Keratinocyte (primary cell): Measurements from ENCODE around the gene FBXW10B. TPM values are rescaled to one million over a fixed set of nuclear protein-coding genes. Genes with fewer than 3 reads are reported as not detected.

Source experiments
- DNase-seq: peaks from one replicate; pipeline ENCODE4 v3.0.0-alpha.2; 2011; ENCODE audit warnings: low read depth, missing footprints, low spot score
- FAIRE-seq: peaks from 2 replicates; lab custom pipeline; 2011; peaks lifted over from hg19 to GRCh38; lab: Jason Lieb, UNC
- H2AFZ ChIP-seq: 2 replicates; pipeline ENCODE4 v1.6.0; 2012; ENCODE audit warnings: low read length, control low read depth, inconsistent platforms; ENCODE audit not compliant: control insufficient read depth
- H3K27ac ChIP-seq: 2 replicates; pipeline ENCODE4 v1.5.1; 2011; ENCODE audit warnings: low read length; ENCODE audit not compliant: control insufficient read depth, insufficient read depth
- H3K27me3 ChIP-seq: 3 replicates; pipeline ENCODE4 v1.6.0; 2011; ENCODE audit warnings: low read length; ENCODE audit not compliant: control insufficient read depth, insufficient read depth; ENCODE audit errors: extremely low read depth
- H3K36me3 ChIP-seq, 2 experiments: 2 replicates in 1 of 2; 3 replicates in 1 of 2; pipeline ENCODE4 v1.5.1; 2011; ENCODE audit warnings: low read length in 2 of 2, mild to moderate bottlenecking in 1 of 2; ENCODE audit not compliant: control insufficient read depth in 2 of 2, insufficient read depth in 2 of 2; ENCODE audit errors: extremely low read depth in 1 of 2
- H3K4me1 ChIP-seq: 3 replicates; pipeline ENCODE4 v1.5.1; 2011; ENCODE audit warnings: low read length; ENCODE audit not compliant: control insufficient read depth, insufficient read depth; ENCODE audit errors: extremely low read depth
- H3K4me2 ChIP-seq: 3 replicates; pipeline ENCODE4 v1.6.0; 2011; ENCODE audit warnings: low read depth, low read length; ENCODE audit not compliant: control insufficient read depth, insufficient read depth; ENCODE audit errors: extremely low read depth
- H3K4me3 ChIP-seq, 3 experiments: fragments of 200-600 bp in 1 of 3; sonication (generic) in 1 of 3; 2 replicates in 2 of 3; 3 replicates in 1 of 3; pipeline ENCODE4 v1.5.1; 2011 to 2016; ENCODE audit warnings: low read length in 3 of 3, mild to moderate bottlenecking in 3 of 3, control low read depth in 2 of 3, inconsistent platforms in 1 of 3, low read depth in 1 of 3, mixed read lengths in 1 of 3, mixed run types in 1 of 3, moderate library complexity in 1 of 3; ENCODE audit not compliant: control insufficient read depth in 2 of 3, insufficient read depth in 2 of 3; ENCODE audit errors: extremely low read depth in 1 of 3
- H3K79me2 ChIP-seq: 2 replicates; pipeline ENCODE4 v1.6.0; 2012; ENCODE audit warnings: low read length; ENCODE audit not compliant: control insufficient read depth, insufficient read depth
- H3K9ac ChIP-seq: 3 replicates; pipeline ENCODE4 v1.6.0; 2011; ENCODE audit warnings: low read length; ENCODE audit not compliant: control insufficient read depth, insufficient read depth; ENCODE audit errors: extremely low read depth
- H3K9me1 ChIP-seq: 3 replicates; pipeline ENCODE4 v1.6.0; 2011; ENCODE audit warnings: low read length; ENCODE audit not compliant: control insufficient read depth, insufficient read depth; ENCODE audit errors: extremely low read depth
- H3K9me3 ChIP-seq: 2 replicates; pipeline ENCODE4 v1.5.1; 2012; ENCODE audit warnings: low read depth, low read length; ENCODE audit not compliant: control insufficient read depth
- H4K20me1 ChIP-seq: 3 replicates; pipeline ENCODE4 v1.6.0; 2011; ENCODE audit warnings: low read length; ENCODE audit not compliant: control insufficient read depth, insufficient read depth; ENCODE audit errors: extremely low read depth
- EZH2 ChIP-seq: IDR thresholded peaks from one replicate; pipeline ENCODE4 v1.6.1; 2012; ENCODE audit warnings: inconsistent platforms, mild to moderate bottlenecking, low read length, moderate library complexity
- dilution Hi-C: fragments of 300-500 bp; cut with MboI; formaldehyde crosslinking; loops from one replicate; pipeline ENCODE4 v1.7.0; 2020; ENCODE audit warnings: low sequenced_read_pairs; ENCODE audit not compliant: extremely low pct_ligation_motif_present
- polyA plus RNA-seq, 5 experiments: library from polyadenylated mRNA; depleted of rRNA in 3 of 5; stranded (reverse) in 3 of 5; stranded (forward) in 1 of 5; unstranded in 1 of 5; fragments of >200 nt; gene quantifications; 1 replicate in 1 of 5; 2 replicates in 3 of 5; 3 replicates in 1 of 5; pipeline versions ENCODE4 v1.2.1 to v1.2.3, GENCODE V29; 2011 to 2012; ENCODE audit warnings: missing spikeins in 2 of 5, low read depth in 1 of 5, low replicate concordance in 1 of 5
- TF ChIP-seq, protein P1 (sequence below), 3 experiments: IDR thresholded peaks in 1 of 3; conservative IDR thresholded peaks in 1 of 3; optimal IDR thresholded peaks in 1 of 3; 2 replicates in 2 of 3; 3 replicates in 1 of 3; pipeline versions ENCODE3 to v1.5.1; 2011; ENCODE audit warnings: low read length in 3 of 3, mild to moderate bottlenecking in 3 of 3, moderate library complexity in 2 of 3, control low read depth in 1 of 3, inconsistent platforms in 1 of 3; ENCODE audit not compliant: insufficient read depth in 2 of 3; ENCODE audit errors: extremely low read depth in 1 of 3

The FBXW10B gene
- polyA plus RNA-seq, 1 donor (not counting 4 experiments of a cell fraction or from before 2014, with no cell fraction given) = 4.4 TPM

DNA sequence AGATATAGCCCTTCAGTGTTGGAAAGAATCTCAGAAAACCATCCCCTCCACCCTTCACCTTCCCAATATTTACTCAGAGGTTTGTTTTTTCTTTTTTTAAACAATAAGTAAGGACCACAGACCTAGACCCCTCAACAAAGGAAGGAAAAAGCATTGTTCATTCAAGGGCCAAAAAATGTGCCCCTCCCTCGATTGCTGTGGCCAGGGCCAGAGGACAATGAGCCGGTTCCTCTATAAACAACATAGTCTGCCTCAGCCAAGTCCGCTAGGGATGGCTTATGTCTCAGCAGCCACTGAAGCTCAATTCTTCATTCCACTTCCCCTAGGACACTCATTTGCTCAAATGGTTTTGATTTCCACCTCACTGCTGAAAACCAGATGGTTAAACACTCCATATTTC lies 40.6 kb upstream of the FBXW10B start:
- TF ChIP-seq EZH2 = no peak
- TF ChIP-seq, protein P1, sequence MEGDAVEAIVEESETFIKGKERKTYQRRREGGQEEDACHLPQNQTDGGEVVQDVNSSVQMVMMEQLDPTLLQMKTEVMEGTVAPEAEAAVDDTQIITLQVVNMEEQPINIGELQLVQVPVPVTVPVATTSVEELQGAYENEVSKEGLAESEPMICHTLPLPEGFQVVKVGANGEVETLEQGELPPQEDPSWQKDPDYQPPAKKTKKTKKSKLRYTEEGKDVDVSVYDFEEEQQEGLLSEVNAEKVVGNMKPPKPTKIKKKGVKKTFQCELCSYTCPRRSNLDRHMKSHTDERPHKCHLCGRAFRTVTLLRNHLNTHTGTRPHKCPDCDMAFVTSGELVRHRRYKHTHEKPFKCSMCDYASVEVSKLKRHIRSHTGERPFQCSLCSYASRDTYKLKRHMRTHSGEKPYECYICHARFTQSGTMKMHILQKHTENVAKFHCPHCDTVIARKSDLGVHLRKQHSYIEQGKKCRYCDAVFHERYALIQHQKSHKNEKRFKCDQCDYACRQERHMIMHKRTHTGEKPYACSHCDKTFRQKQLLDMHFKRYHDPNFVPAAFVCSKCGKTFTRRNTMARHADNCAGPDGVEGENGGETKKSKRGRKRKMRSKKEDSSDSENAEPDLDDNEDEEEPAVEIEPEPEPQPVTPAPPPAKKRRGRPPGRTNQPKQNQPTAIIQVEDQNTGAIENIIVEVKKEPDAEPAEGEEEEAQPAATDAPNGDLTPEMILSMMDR (optimal IDR thresholded peaks at IDR 0.05 in 1 of 3, IDR thresholded peaks at IDR 0.05 in 1 of 3, conservative IDR thresholded peaks at IDR 0.05 in 1 of 3; ENCODE audit: extremely low read depth in 1 of 3, insufficient read depth in 2 of 3, low read length in 3 of 3) = no peak
- Histone ChIP-seq H3K79me2 (no peaks in the 10 kb centered on the region), H4K20me1 (no peaks in the 10 kb centered on the region), H3K36me3 (peaks cover 0 to 2% of the 10 kb centered on the region in 2 experiments), H3K4me1 (peaks cover 48% of the 10 kb centered on the region), H2AFZ (no peak overlapping the region), H3K9ac (peak overlapping the region; percentile 28), H3K4me3 (no peak overlapping the region), H3K9me1 (no peaks in the 10 kb centered on the region), H3K27me3 (no peaks in the 10 kb centered on the region), H3K9me3 (no peaks in the 10 kb centered on the region), H3K27ac (peak overlapping the region; percentile 90), H3K4me2 (peak overlapping the region; percentile 72)
- FAIRE-seq = no peak
- dilution Hi-C loops = no loop called here
- no peak for DNase-seq

DNA sequence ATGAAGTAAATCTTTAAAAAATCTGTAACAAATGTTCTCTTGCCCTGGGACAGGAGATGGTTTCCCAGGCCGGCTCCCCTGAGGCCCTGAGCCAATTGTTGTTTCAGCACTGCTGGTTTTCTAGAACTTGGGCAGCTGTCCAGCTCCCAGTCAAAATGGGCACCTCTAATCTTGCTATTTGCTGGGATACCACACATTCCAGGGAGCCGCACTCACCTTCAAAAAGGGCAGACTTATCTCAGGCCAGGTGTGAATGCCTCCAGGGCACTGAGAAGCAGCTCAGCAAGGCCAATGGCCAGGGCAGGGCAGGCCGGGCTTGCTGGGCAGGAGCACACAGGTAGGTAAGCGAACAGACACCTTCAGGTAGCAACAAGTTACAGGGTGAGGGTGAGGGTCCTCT lies 40.2 kb upstream of the FBXW10B start:
- H4K20me1 ChIP-seq = no peaks in the 10 kb centered on the region
- H3K27ac ChIP-seq = peak overlapping the region; percentile 90
- no peak overlapping the region for H3K4me3 ChIP-seq
- H3K79me2 ChIP-seq = no peaks in the 10 kb centered on the region
- H3K9ac ChIP-seq = peak overlapping the region; percentile 28
- no peaks in the 10 kb centered on the region for H3K9me1 ChIP-seq
- no peaks in the 10 kb centered on the region for H3K27me3 ChIP-seq
- TF ChIP-seq, protein P1 (optimal IDR thresholded peaks at IDR 0.05 in 1 of 3, IDR thresholded peaks at IDR 0.05 in 1 of 3, conservative IDR thresholded peaks at IDR 0.05 in 1 of 3; ENCODE audit: extremely low read depth in 1 of 3, insufficient read depth in 2 of 3, low read length in 3 of 3) = no peak
- TF ChIP-seq EZH2 = no peak
- no peaks in the 10 kb centered on the region for H3K9me3 ChIP-seq
- peaks cover 51% of the 10 kb centered on the region for H3K4me1 ChIP-seq
- peak overlapping the region; percentile 72 for H3K4me2 ChIP-seq
- dilution Hi-C loops = no loop called here
- DNase-seq (peak; percentile 95), FAIRE-seq (peak; percentile 65)
- peaks cover 0 to 2% of the 10 kb centered on the region in 2 experiments for H3K36me3 ChIP-seq
- no peak overlapping the region for H2AFZ ChIP-seq
